Uterus (tissue), 2 donors: Measurements from ENCODE around the gene DGKH.

Experiments used
- CTCF ChIP-seq, 4 experiments: fragments of 200-600 bp in 2 of 4; fragments of 450-650 bp in 2 of 4; sonication (generic) in 2 of 4; IDR thresholded peaks; one replicate each; pipeline ENCODE4 v1.5.1; 2016 to 2019; ENCODE audit warnings: antibody characterized with exemption in 4 of 4, mild to moderate bottlenecking in 2 of 4, moderate library complexity in 1 of 4
- POLR2A ChIP-seq, 2 donors: fragments of 450-650 bp; IDR thresholded peaks; one replicate each; pipeline ENCODE4 v1.6.1; 2016; ENCODE audit warnings: antibody characterized with exemption in 2 of 2, mild to moderate bottlenecking in 1 of 2, moderate library complexity in 1 of 2

GRCh38 chr13:42259515-42259914 lies 211.1 kb downstream of the DGKH start:
- TF ChIP-seq CTCF (IDR thresholded peaks at IDR 0.05) (no peak), POLR2A (IDR thresholded peaks at IDR 0.05) (no peak)
